Panc1 (cell line): Measurements from ENCODE around the gene MRPL21.

ENCODE experiments used
- CTCF ChIP-seq: fragments of 450-650 bp; IDR thresholded peaks from 2 replicates; pipeline ENCODE4 v1.5.1; 2017; ENCODE audit warnings: mild to moderate bottlenecking
- POLR2AphosphoS5 ChIP-seq: IDR thresholded peaks from 2 replicates; pipeline ENCODE4 v1.6.1; 2012; ENCODE audit warnings: mild to moderate bottlenecking, low read depth, low read length, moderate library complexity
- SIN3A ChIP-seq: IDR thresholded peaks from 2 replicates; pipeline ENCODE4 v1.6.1; 2012; ENCODE audit warnings: low read depth, mild to moderate bottlenecking, low read length, moderate library complexity, borderline replicate concordance; ENCODE audit not compliant: insufficient read depth
- TCF7L2 ChIP-seq: IDR thresholded peaks from 2 replicates; pipeline ENCODE4 v1.6.1; 2011; ENCODE audit warnings: mild to moderate bottlenecking, low read depth, low read length, inconsistent platforms

DNA sequence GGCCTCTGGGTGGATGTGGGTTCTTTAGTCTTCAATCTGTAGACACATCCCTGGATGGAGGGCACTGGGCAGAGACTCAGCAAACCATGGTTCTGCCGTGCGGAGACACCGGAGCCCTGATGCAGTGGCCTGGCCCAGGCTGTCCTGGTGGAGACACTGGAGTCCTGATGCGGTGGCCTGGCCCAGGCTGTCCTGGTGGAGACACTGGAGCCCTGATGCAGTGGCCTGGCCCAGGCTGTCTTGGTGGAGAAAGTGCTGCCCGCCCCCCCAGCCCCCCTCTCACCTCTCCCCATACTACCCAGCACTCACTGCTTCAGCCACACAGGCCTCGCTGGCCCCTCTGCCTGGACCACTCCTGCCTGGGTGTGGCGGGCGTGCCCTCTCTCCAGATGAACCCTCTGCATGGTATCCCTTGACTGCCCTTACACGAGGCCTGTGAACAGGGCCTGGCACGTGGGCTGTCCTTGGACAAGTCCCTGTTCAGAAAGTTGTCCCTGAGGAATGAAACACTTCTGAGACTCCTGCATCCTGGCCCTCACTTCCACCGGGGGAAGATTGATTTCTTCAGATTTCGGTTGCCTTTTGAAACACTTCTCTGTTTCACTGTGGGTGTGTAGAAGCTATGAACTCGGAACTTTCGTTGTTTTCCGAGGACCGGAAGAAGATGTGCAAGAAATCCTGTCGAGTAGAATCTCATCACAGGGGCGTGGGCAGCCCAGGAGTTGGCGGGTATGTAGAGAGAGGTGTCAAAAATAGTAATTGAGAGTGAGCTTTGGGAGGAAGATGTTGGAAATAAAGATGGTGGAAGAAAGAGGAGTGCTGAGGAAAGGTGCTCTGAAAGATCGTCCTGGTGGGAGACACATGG, 26.3 kb upstream of the MRPL21 start:
- TF ChIP-seq CTCF: no peak
- no peak for TF ChIP-seq TCF7L2
- TF ChIP-seq SIN3A: no peak
- TF ChIP-seq POLR2AphosphoS5: no peak
